ENCODE data around the gene MYO3B. TPM values are rescaled to one million over a fixed set of nuclear protein-coding genes. Genes with fewer than 3 reads are reported as not detected.

The MYO3B gene
- polyA plus RNA-seq, 1 of the 3 experiments (the other 2 are of a cell fraction), result not detected

- H3K4me1 ChIP-seq (ENCODE audit: control insufficient read depth in 1 of 2, insufficient read depth in 2 of 2, low read depth in 1 of 2, low read length in 1 of 2), result no peaks in the 10 kb centered on the region
- no peaks in the 10 kb centered on the region for H3K27me3 ChIP-seq (ENCODE audit: insufficient read depth)
- H3K9me3 ChIP-seq, result no peaks in the 10 kb centered on the region
- 8% methylated on average over 1 of the region's 1 CpG for WGBS (ENCODE audit: low lambda C conversion rate)
- CTCF ChIA-PET, result no interaction called here
- no peak overlapping the region for H3K4me2 ChIP-seq
- H3K9ac ChIP-seq, result no peak overlapping the region
- POLR2A ChIA-PET, result no interaction called here
- no peaks in the 10 kb centered on the region for H3K36me3 ChIP-seq (replicated peaks in 1 of 2; ENCODE audit: control insufficient read depth in 1 of 2, insufficient read depth in 2 of 2, low read length in 1 of 2)
- no peaks in the 10 kb centered on the region for H3F3A ChIP-seq (replicated peaks; ENCODE audit: insufficient read depth)
- TF ChIP-seq POLR2AphosphoS5 (IDR thresholded peaks at IDR 0.05; ENCODE audit: low read depth, low read length) (no peak), TCF12 (IDR thresholded peaks at IDR 0.05) (no peak), YY1 (IDR thresholded peaks at IDR 0.05; ENCODE audit: low read depth) (no peak), GATA2 (CRISPR knock-in tag; IDR thresholded peaks at IDR 0.05) (no peak), SIN3A (IDR thresholded peaks at IDR 0.05; ENCODE audit: borderline replicate concordance, low read depth, low read length) (no peak), GABPA (IDR thresholded peaks at IDR 0.05; ENCODE audit: low read depth) (no peak), SMC3 (IDR thresholded peaks at IDR 0.05; ENCODE audit: low read depth, low read length) (no peak), RFX5 (IDR thresholded peaks at IDR 0.05; ENCODE audit: low read length) (no peak), FOSL2 (IDR thresholded peaks at IDR 0.05; ENCODE audit: borderline replicate concordance, low read depth) (no peak), NFIC (IDR thresholded peaks at IDR 0.05; ENCODE audit: borderline replicate concordance) (no peak), TEAD4 (IDR thresholded peaks at IDR 0.05; ENCODE audit: borderline replicate concordance, insufficient read depth) (no peak), CHD2 (IDR thresholded peaks at IDR 0.05; ENCODE audit: low read length, partially characterized antibody) (no peak), MXI1 (IDR thresholded peaks at IDR 0.05; ENCODE audit: low read depth, low read length) (no peak), RXRA (IDR thresholded peaks at IDR 0.05; ENCODE audit: borderline replicate concordance, low read depth) (no peak), MAX (IDR thresholded peaks at IDR 0.05; ENCODE audit: low read depth) (no peak), FOXJ3 (CRISPR knock-in tag; IDR thresholded peaks at IDR 0.05) (no peak)
- TF ChIP-seq, protein P1, sequence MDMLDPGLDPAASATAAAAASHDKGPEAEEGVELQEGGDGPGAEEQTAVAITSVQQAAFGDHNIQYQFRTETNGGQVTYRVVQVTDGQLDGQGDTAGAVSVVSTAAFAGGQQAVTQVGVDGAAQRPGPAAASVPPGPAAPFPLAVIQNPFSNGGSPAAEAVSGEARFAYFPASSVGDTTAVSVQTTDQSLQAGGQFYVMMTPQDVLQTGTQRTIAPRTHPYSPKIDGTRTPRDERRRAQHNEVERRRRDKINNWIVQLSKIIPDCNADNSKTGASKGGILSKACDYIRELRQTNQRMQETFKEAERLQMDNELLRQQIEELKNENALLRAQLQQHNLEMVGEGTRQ (IDR thresholded peaks at IDR 0.05; ENCODE audit: borderline replicate concordance, low read depth, low read length), result no peak
- H2AFZ ChIP-seq (ENCODE audit: low read depth), result no peak overlapping the region
- H3K27ac ChIP-seq (ENCODE audit: low read depth in 2 of 2, low read length in 1 of 2), result no peak overlapping the region
- H3K9me2 ChIP-seq, result no peaks in the 10 kb centered on the region
- H3K4me3 ChIP-seq (ENCODE audit: low read depth in 2 of 2, low read length in 1 of 2), result no peak overlapping the region
- no peaks in the 10 kb centered on the region for H3K79me2 ChIP-seq (ENCODE audit: insufficient read depth)
- DNase-seq, result no peak
- H4K20me1 ChIP-seq (ENCODE audit: insufficient read depth), result no peaks in the 10 kb centered on the region
Measured at GRCh38 chr2:170449034-170449433, 271.1 kb downstream of the MYO3B start.

DNA sequence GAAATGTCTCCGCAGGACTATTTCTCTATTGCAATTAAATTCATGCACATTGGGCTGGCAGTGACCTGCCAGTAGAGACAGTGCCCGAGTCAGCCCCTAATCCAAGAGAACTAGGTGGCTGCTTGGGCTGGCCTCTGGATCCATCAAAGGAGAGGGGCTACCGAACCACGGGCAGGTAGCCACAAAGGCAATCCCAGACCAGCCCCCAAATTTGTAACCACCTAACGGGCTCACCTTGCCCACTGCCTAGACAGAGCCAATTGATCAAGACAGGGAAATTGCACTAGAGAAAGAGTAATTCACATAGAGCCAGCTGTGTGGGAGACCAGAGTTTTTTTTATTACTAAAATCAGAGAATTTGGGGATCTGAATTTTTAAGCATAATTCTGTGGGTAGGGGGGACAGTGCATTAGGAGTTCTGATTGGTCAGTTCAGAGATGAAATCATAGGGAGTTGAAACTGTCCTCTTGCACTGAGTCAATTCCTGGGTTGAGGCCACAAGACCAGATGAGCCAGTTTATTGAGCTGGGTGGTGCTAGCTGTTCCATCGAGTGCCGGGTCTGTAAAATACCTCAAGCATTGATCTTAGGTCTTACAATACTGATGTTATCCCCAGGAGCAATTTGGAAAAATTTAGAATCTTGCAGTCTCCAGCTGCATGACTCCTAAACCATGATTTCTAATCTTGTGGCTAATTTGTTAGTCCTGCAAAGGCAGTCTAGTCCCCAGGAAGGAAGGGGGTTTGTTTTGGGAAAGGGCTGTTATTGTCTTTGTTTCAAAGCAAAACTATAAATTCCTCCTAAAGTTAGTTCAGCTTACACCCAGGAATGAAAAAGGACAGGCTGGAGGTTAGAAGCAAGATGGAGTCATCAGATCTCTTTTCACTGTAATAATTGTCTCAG is 276.8 kb downstream of the MYO3B start:
- 32% methylated on average over 7 of the region's 7 CpGs for WGBS (ENCODE audit: low lambda C conversion rate)
- no peak overlapping the region for H3K4me3 ChIP-seq (ENCODE audit: low read depth in 2 of 2, low read length in 1 of 2)
- H3K9ac ChIP-seq, result no peak overlapping the region
- no peaks in the 10 kb centered on the region for H3K4me1 ChIP-seq (ENCODE audit: control insufficient read depth in 1 of 2, insufficient read depth in 2 of 2, low read depth in 1 of 2, low read length in 1 of 2)
- H3K9me2 ChIP-seq, result no peaks in the 10 kb centered on the region
- H3K79me2 ChIP-seq (ENCODE audit: insufficient read depth), result no peaks in the 10 kb centered on the region
- no peak overlapping the region for H3K27ac ChIP-seq (ENCODE audit: low read depth in 2 of 2, low read length in 1 of 2)
- H3K4me2 ChIP-seq, result no peak overlapping the region
- POLR2A ChIA-PET, result no interaction called here
- H3K27me3 ChIP-seq (ENCODE audit: insufficient read depth), result no peaks in the 10 kb centered on the region
- no peak for DNase-seq
- no peak overlapping the region for H2AFZ ChIP-seq (ENCODE audit: low read depth)
- CTCF ChIA-PET, result no interaction called here
- no peaks in the 10 kb centered on the region for H3K36me3 ChIP-seq (replicated peaks in 1 of 2; ENCODE audit: control insufficient read depth in 1 of 2, insufficient read depth in 2 of 2, low read length in 1 of 2)
- H3K9me3 ChIP-seq, result no peaks in the 10 kb centered on the region
- no peaks in the 10 kb centered on the region for H3F3A ChIP-seq (replicated peaks; ENCODE audit: insufficient read depth)
- no peaks in the 10 kb centered on the region for H4K20me1 ChIP-seq (ENCODE audit: insufficient read depth)
- TF ChIP-seq SMC3 (IDR thresholded peaks at IDR 0.05; ENCODE audit: low read depth, low read length) (no peak), ZBTB33 (IDR thresholded peaks at IDR 0.05; ENCODE audit: borderline replicate concordance, low read depth) (no peak), CTCF (IDR thresholded peaks at IDR 0.05) (no peak), RCOR1 (IDR thresholded peaks at IDR 0.05; ENCODE audit: low read length) (no peak), JUND (IDR thresholded peaks at IDR 0.05) (no peak), GATA2 (CRISPR knock-in tag; IDR thresholded peaks at IDR 0.05) (no peak), MEF2A (IDR thresholded peaks at IDR 0.05; ENCODE audit: borderline replicate concordance, low read depth) (no peak), RXRA (IDR thresholded peaks at IDR 0.05; ENCODE audit: borderline replicate concordance, low read depth) (no peak), FOXJ3 (CRISPR knock-in tag; IDR thresholded peaks at IDR 0.05) (no peak), SIN3A (IDR thresholded peaks at IDR 0.05; ENCODE audit: borderline replicate concordance, low read depth, low read length) (no peak)
- TF ChIP-seq, protein P1 (IDR thresholded peaks at IDR 0.05; ENCODE audit: borderline replicate concordance, low read depth, low read length), result no peak

All from SK-N-SH (cell line).